ENCODE results near the gene SAP25.

Gene SAP25

GRCh38 chr7:100573691-100574361 is at the start of gene SAP25:
Gene SAP25 (minus strand): TSS chr7:100573900. CDS start chr7:100573742, 158 bp downstream.
- no peak for DNase-seq

GRCh38 chr7:100621554-100621953 is 47.9 kb upstream of the SAP25 start:
- DNase-seq, result no peak

GRCh38 chr7:100620804-100621203 is 47.1 kb upstream of the SAP25 start:
- DNase-seq, result no peak

GRCh38 chr7:100620239-100620638 is 46.5 kb upstream of the SAP25 start:
- no peak for DNase-seq

GRCh38 chr7:100614308-100614861 is 40.7 kb upstream of the SAP25 start:
- no peak for DNase-seq

- no peak for DNase-seq
These were observed 39.9 kb upstream of the SAP25 start for GRCh38 chr7:100613412-100614175.

GRCh38 chr7:100612730-100613390 is 39.2 kb upstream of the SAP25 start:
- DNase-seq, result no peak

GRCh38 chr7:100611983-100612729 is 38.5 kb upstream of the SAP25 start, which contains the start of gene MOSPD3:
Gene MOSPD3 (plus strand): TSS chr7:100612540. CDS start chr7:100612792, 252 bp downstream.
- peak; percentile 99 for DNase-seq

GRCh38 chr7:100609958-100610357 is 36.3 kb upstream of the SAP25 start:
- no peak for DNase-seq

GRCh38 chr7:100607111-100607510 is 33.4 kb upstream of the SAP25 start:
- DNase-seq, result no peak

- no peak for DNase-seq
These were observed 32.6 kb upstream of the SAP25 start for GRCh38 chr7:100606313-100606712.

- no peak for DNase-seq
These were observed 31.5 kb upstream of the SAP25 start for GRCh38 chr7:100604976-100605911.

GRCh38 chr7:100604028-100604975 is 30.6 kb upstream of the SAP25 start:
- no peak for DNase-seq

- DNase-seq, result no peak
These were observed 30.0 kb upstream of the SAP25 start for GRCh38 chr7:100603726-100604027.

- no peak for DNase-seq
These were observed 29.4 kb upstream of the SAP25 start for GRCh38 chr7:100602889-100603725.

GRCh38 chr7:100600730-100601038 is 27.0 kb upstream of the SAP25 start:
- DNase-seq, result no peak

GRCh38 chr7:100599911-100600729 is 26.4 kb upstream of the SAP25 start:
- DNase-seq, result no peak

GRCh38 chr7:100598425-100598824 is 24.7 kb upstream of the SAP25 start:
- DNase-seq, result no peak

- DNase-seq, result no peak
These were observed 21.5 kb upstream of the SAP25 start for GRCh38 chr7:100595188-100595587.
